KMS-11 (cell line): ENCODE data around the gene UBQLN1.
A peak's percentile ranks its signal among the peaks of the same experiment; 100 is the strongest.

Source experiments
- H2AFZ ChIP-seq: fragments of 200-600 bp; sonication (generic); 2 replicates; pipeline ENCODE4 v1.6.1; 2016; ENCODE audit warnings: antibody characterized with exemption, mixed run types, low read depth
- H3K27ac ChIP-seq: fragments of 200-600 bp; sonication (generic); 2 replicates; pipeline ENCODE4 v1.6.1; 2016; ENCODE audit warnings: mild to moderate bottlenecking, mixed run types
- H3K27me3 ChIP-seq: fragments of 200-600 bp; sonication (generic); 2 replicates; pipeline ENCODE4 v1.6.1; 2017; ENCODE audit warnings: mild to moderate bottlenecking, low read depth, mixed run types, moderate library complexity; ENCODE audit not compliant: insufficient read depth
- H3K36me3 ChIP-seq: fragments of 200-600 bp; sonication (generic); 2 replicates; pipeline ENCODE4 v1.6.1; 2017; ENCODE audit warnings: mild to moderate bottlenecking, mixed run types; ENCODE audit not compliant: insufficient read depth
- H3K4me1 ChIP-seq: fragments of 200-600 bp; sonication (generic); 2 replicates; pipeline ENCODE4 v1.6.1; 2016; ENCODE audit warnings: mild to moderate bottlenecking, low read depth, mixed run types; ENCODE audit not compliant: poor library complexity, severe bottlenecking
- H3K4me2 ChIP-seq: fragments of 200-600 bp; sonication (generic); 2 replicates; pipeline ENCODE4 v1.7.0; 2016; ENCODE audit warnings: mild to moderate bottlenecking, mixed run types
- H3K4me3 ChIP-seq: fragments of 200-600 bp; sonication (generic); IDR thresholded peaks from 2 replicates; pipeline ENCODE4 v1.6.1; 2017; ENCODE audit warnings: low read depth, low read length, mixed read lengths; ENCODE audit not compliant: insufficient read depth
- H3K79me2 ChIP-seq: fragments of 200-600 bp; sonication (generic); 2 replicates; pipeline ENCODE4 v1.6.1; 2016; ENCODE audit warnings: low read depth, mixed run types; ENCODE audit not compliant: insufficient read depth
- H3K9ac ChIP-seq: fragments of 200-600 bp; sonication (generic); 2 replicates; pipeline ENCODE4 v1.6.1; 2016; ENCODE audit warnings: mild to moderate bottlenecking, mixed run types
- H4K20me1 ChIP-seq: fragments of 200-600 bp; sonication (generic); 2 replicates; pipeline ENCODE4 v1.6.1; 2016; ENCODE audit warnings: mild to moderate bottlenecking, mixed run types; ENCODE audit not compliant: insufficient read depth
- TF ChIP-seq, protein P1 (sequence below): fragments of 200-600 bp; sonication (generic); conservative IDR thresholded peaks from 2 replicates; pipeline ENCODE4 v1.6.1; 2017; ENCODE audit warnings: low read depth, mild to moderate bottlenecking, antibody characterized with exemption, low read length, moderate library complexity, mixed read lengths

The UBQLN1 gene

DNA sequence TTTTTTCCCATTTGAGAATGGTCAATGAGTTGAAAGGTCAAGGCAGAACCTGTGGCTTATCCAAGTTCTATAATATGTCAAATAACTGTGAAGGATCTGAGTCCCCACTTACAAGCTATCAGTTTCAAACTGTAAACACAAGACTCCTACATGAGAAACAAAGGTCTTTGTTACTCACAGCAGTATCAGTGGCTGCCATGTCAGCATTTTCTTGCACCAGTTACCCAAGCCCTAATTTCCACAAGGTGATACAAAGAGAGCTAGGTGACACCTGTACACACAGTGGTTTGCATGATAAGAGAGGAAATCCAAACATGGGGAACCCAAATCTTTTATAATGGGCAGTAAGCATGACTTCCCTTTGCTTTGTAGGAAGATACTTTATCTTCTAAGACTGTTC lies 8.0 kb upstream of the UBQLN1 start:
- H3K36me3 ChIP-seq = no peaks in the 10 kb centered on the region
- no peaks in the 10 kb centered on the region for H3K79me2 ChIP-seq
- H3K4me2 ChIP-seq = no peak overlapping the region
- H2AFZ ChIP-seq = no peak overlapping the region
- no peak overlapping the region for H3K4me3 ChIP-seq
- H3K27ac ChIP-seq = no peak overlapping the region
- TF ChIP-seq, protein P1, sequence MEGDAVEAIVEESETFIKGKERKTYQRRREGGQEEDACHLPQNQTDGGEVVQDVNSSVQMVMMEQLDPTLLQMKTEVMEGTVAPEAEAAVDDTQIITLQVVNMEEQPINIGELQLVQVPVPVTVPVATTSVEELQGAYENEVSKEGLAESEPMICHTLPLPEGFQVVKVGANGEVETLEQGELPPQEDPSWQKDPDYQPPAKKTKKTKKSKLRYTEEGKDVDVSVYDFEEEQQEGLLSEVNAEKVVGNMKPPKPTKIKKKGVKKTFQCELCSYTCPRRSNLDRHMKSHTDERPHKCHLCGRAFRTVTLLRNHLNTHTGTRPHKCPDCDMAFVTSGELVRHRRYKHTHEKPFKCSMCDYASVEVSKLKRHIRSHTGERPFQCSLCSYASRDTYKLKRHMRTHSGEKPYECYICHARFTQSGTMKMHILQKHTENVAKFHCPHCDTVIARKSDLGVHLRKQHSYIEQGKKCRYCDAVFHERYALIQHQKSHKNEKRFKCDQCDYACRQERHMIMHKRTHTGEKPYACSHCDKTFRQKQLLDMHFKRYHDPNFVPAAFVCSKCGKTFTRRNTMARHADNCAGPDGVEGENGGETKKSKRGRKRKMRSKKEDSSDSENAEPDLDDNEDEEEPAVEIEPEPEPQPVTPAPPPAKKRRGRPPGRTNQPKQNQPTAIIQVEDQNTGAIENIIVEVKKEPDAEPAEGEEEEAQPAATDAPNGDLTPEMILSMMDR = no peak
- no peaks in the 10 kb centered on the region for H4K20me1 ChIP-seq
- no peaks in the 10 kb centered on the region for H3K4me1 ChIP-seq
- H3K27me3 ChIP-seq = no peaks in the 10 kb centered on the region
- H3K9ac ChIP-seq = no peak overlapping the region

- Histone ChIP-seq H3K27me3 (no peaks in the 10 kb centered on the region), H3K4me1 (no peaks in the 10 kb centered on the region), H3K79me2 (no peaks in the 10 kb centered on the region), H2AFZ (no peak overlapping the region), H4K20me1 (no peaks in the 10 kb centered on the region), H3K27ac (no peak overlapping the region), H3K36me3 (no peaks in the 10 kb centered on the region), H3K4me2 (no peak overlapping the region), H3K4me3 (no peak overlapping the region), H3K9ac (no peak overlapping the region)
- TF ChIP-seq, protein P1 = no peak
These were observed 7.5 kb upstream of the UBQLN1 start for GRCh38 chr9:83715221-83715620.

DNA sequence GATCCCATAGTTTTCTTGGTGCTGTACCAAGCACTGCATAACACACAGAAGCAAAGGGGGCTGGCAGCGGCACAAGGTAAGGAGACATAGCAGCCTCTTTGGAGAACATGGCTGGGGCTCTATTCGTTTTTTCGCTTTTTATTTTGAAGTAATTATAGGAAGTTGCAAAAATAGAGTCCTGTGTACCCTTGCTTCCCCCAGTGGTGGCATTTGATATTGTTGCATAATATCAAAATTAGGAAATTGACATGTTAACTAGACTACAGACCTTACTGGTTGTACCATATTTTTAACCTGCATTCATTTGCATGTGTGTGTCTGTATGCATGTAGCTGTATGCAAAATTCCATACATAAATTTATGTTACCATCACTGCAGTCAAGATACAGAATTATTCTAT lies 6.6 kb upstream of the UBQLN1 start:
- Histone ChIP-seq H2AFZ (no peak overlapping the region), H3K4me2 (no peak overlapping the region), H3K4me1 (no peaks in the 10 kb centered on the region), H3K27ac (no peak overlapping the region), H3K27me3 (no peaks in the 10 kb centered on the region), H3K4me3 (no peak overlapping the region), H3K79me2 (no peaks in the 10 kb centered on the region), H3K36me3 (no peaks in the 10 kb centered on the region), H3K9ac (no peak overlapping the region), H4K20me1 (no peaks in the 10 kb centered on the region)
- TF ChIP-seq, protein P1 = peak; percentile 34; the same call in 1 of the 2 replicates

DNA sequence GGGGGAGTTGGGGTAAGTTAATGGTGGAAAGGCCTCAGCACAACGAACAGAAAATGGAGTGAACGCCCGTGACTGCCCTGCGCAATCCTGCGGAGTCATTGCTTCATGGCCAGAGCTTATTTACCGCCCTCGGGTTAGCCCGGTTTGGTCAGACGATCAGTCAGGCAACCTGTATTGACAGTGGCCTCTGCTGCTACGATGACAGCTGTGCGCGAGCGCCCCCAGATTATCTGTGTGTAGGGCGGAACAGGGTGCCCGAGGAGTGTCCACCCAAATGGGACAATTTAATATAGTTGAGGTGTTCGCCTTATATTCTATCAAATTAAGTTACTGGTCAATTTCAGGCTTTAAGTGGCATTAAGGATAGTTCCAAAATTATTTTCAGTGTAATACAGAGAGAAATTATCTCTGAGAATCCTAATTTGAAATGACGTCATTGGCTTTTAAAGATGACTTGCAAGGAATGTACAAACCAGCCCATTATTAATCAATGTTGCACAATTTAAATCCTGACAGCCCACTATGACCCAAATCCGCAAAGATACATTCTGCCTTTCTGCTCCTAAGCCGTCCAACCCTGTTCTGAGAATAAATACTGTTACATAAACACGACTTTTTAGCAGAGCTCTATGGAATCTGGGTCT lies 879 bp upstream of the UBQLN1 start:
- Histone ChIP-seq H3K27ac (peak overlapping the region; percentile 99), H4K20me1 (peaks cover 20% of the 10 kb centered on the region), H3K9ac (peak overlapping the region; percentile 99), H3K36me3 (no peaks in the 10 kb centered on the region), H3K4me2 (peak overlapping the region; percentile 86), H3K4me1 (peaks cover 24% of the 10 kb centered on the region), H2AFZ (peak overlapping the region; percentile 87), H3K79me2 (peaks cover 40% of the 10 kb centered on the region), H3K4me3 (no peak overlapping the region), H3K27me3 (no peaks in the 10 kb centered on the region)
- TF ChIP-seq, protein P1 = 0 out of 2 replicates have a peak, but pooled peaks have one; percentile 25
